ENCODE data around the gene DOCK9.

Gene DOCK9

GRCh38 chr13:98941536-98941935 lies 36.3 kb downstream of the DOCK9 start:
- no peak for DNase-seq

GRCh38 chr13:98941126-98941525 lies 36.7 kb downstream of the DOCK9 start:
- DNase-seq, result no peak

- DNase-seq, result no peak
Measured at GRCh38 chr13:98940325-98941001, 37.4 kb downstream of the DOCK9 start.

GRCh38 chr13:98939660-98940191 lies 38.1 kb downstream of the DOCK9 start:
- no peak for DNase-seq

GRCh38 chr13:98938801-98939200 lies 39.1 kb downstream of the DOCK9 start:
- DNase-seq, result no peak

GRCh38 chr13:98937911-98938381 lies 39.9 kb downstream of the DOCK9 start:
- no peak for DNase-seq

- DNase-seq, result no peak
Measured at GRCh38 chr13:98934243-98934642, 43.6 kb downstream of the DOCK9 start.

GRCh38 chr13:98930151-98930591 lies 47.7 kb downstream of the DOCK9 start:
- no peak for DNase-seq

GRCh38 chr13:98927951-98928927 lies 49.6 kb downstream of the DOCK9 start:
- no peak for DNase-seq

GRCh38 chr13:98925949-98926348 lies 51.9 kb downstream of the DOCK9 start:
- DNase-seq, result no peak

GRCh38 chr13:98923641-98924397 lies 54.0 kb downstream of the DOCK9 start:
- no peak for DNase-seq

- no peak for DNase-seq
Measured at GRCh38 chr13:98922306-98922705, 55.6 kb downstream of the DOCK9 start.

- no peak for DNase-seq
Measured at GRCh38 chr13:98921786-98922185, 56.1 kb downstream of the DOCK9 start.

GRCh38 chr13:98921015-98921580 lies 56.8 kb downstream of the DOCK9 start:
- no peak for DNase-seq

GRCh38 chr13:98919566-98919965 lies 58.3 kb downstream of the DOCK9 start:
- no peak for DNase-seq

GRCh38 chr13:98918771-98919170 lies 59.1 kb downstream of the DOCK9 start:
- DNase-seq, result peak in 1 of 2 donors; percentile 6

GRCh38 chr13:98917116-98917515 lies 60.7 kb downstream of the DOCK9 start:
- no peak for DNase-seq

- DNase-seq, result no peak
Measured at GRCh38 chr13:98916403-98916802, 61.5 kb downstream of the DOCK9 start.

- DNase-seq, result no peak
Measured at GRCh38 chr13:98915981-98916380, 61.9 kb downstream of the DOCK9 start.

GRCh38 chr13:98915563-98915962 lies 62.3 kb downstream of the DOCK9 start:
- no peak for DNase-seq

GRCh38 chr13:98913741-98914140 lies 64.1 kb downstream of the DOCK9 start:
- no peak for DNase-seq

GRCh38 chr13:98912846-98913245 lies 65.0 kb downstream of the DOCK9 start:
- no peak for DNase-seq
